ENCODE measurements around the gene TSPAN12.
"Not testable (repeated sequence)": the region's sequence is repeated elsewhere in the genome, so short reads cannot be mapped to it uniquely, and the experiment has no call there.

TSPAN12 gene

GRCh38 chr7:120857588-120858573 is at the start of gene TSPAN12:
TSPAN12 (minus strand) TSS chr7:120858144; CDS start chr7:120856763, 1,381 bp downstream.
- DNase-seq = peak; percentile 63

GRCh38 chr7:120898715-120899499 is 41.0 kb upstream of the TSPAN12 start:
- no peak for DNase-seq

GRCh38 chr7:120895253-120895652 is 37.3 kb upstream of the TSPAN12 start:
- not testable (repeated sequence) for DNase-seq

- not testable (repeated sequence) for DNase-seq
Measured at GRCh38 chr7:120885602-120886001, 27.7 kb upstream of the TSPAN12 start.

- no peak for DNase-seq
Measured at GRCh38 chr7:120877701-120878100, 19.8 kb upstream of the TSPAN12 start.

GRCh38 chr7:120876922-120877321 is 19.0 kb upstream of the TSPAN12 start:
- no peak for DNase-seq

GRCh38 chr7:120874722-120875121 is 16.8 kb upstream of the TSPAN12 start:
- DNase-seq = no peak

GRCh38 chr7:120874016-120874415 is 16.1 kb upstream of the TSPAN12 start:
- DNase-seq = no peak

- DNase-seq = no peak
Measured at GRCh38 chr7:120873401-120873800, 15.5 kb upstream of the TSPAN12 start.

- DNase-seq = no peak
Measured at GRCh38 chr7:120869700-120870099, 11.8 kb upstream of the TSPAN12 start.

- no peak for DNase-seq
Measured at GRCh38 chr7:120867932-120868331, 10.0 kb upstream of the TSPAN12 start.

GRCh38 chr7:120865191-120865981 is 7.4 kb upstream of the TSPAN12 start:
- DNase-seq = no peak

GRCh38 chr7:120864141-120864900 is 6.4 kb upstream of the TSPAN12 start:
- DNase-seq = no peak

- DNase-seq = no peak
Measured at GRCh38 chr7:120862987-120863590, 5.1 kb upstream of the TSPAN12 start.

GRCh38 chr7:120860156-120860555 is 2.2 kb upstream of the TSPAN12 start:
- no peak for DNase-seq

- DNase-seq = no peak
Measured at GRCh38 chr7:120859459-120859858, 1.5 kb upstream of the TSPAN12 start.

GRCh38 chr7:120856621-120857352 is 1.2 kb downstream of the TSPAN12 start:
- peak; percentile 5 for DNase-seq

- no peak for DNase-seq
Measured at GRCh38 chr7:120856198-120856597, 1.7 kb downstream of the TSPAN12 start.

- DNase-seq = no peak
Measured at GRCh38 chr7:120852700-120853099, 5.2 kb downstream of the TSPAN12 start.

- no peak for DNase-seq
Measured at GRCh38 chr7:120843109-120843508, 14.8 kb downstream of the TSPAN12 start.

GRCh38 chr7:120842121-120842621 is 15.8 kb downstream of the TSPAN12 start:
- DNase-seq = no peak

All from midbrain (tissue), 1 donor.